RWPE2 (cell line): ENCODE results near the gene ADRA2C.

ENCODE experiments used
- ATAC-seq: fragments of 200-7000 bp; cut with Tn5 transposase; 3 replicates; pipeline ENCODE4 v1.9.1; 2021; ENCODE audit warnings: low read depth
- DNase-seq: peaks from one replicate; pipeline ENCODE4 v3.0.0-alpha.2; 2020; ENCODE audit warnings: low spot score
- H3K27ac ChIP-seq: fragments of 450-650 bp; 2 replicates; pipeline ENCODE4 v1.5.1; 2017; ENCODE audit warnings: mild to moderate bottlenecking; ENCODE audit not compliant: poor library complexity, severe bottlenecking
- H3K27me3 ChIP-seq: fragments of 250-450 bp; sonication (Bioruptor Pico); 2 replicates; pipeline ENCODE4 v1.5.1; 2021; ENCODE audit warnings: mild to moderate bottlenecking, moderate library complexity; ENCODE audit not compliant: insufficient read depth, poor library complexity, severe bottlenecking
- H3K36me3 ChIP-seq: fragments of 250-450 bp; sonication (Bioruptor Pico); 2 replicates; pipeline ENCODE4 v1.5.1; 2020; ENCODE audit warnings: low read depth, mild to moderate bottlenecking, moderate library complexity
- H3K4me1 ChIP-seq: fragments of 250-450 bp; sonication (Bioruptor Pico); 2 replicates; pipeline ENCODE4 v1.5.1; 2021; ENCODE audit warnings: mild to moderate bottlenecking, moderate library complexity; ENCODE audit not compliant: insufficient read depth, poor library complexity, severe bottlenecking
- H3K4me3 ChIP-seq: fragments of 250-450 bp; sonication (Bioruptor Pico); 2 replicates; pipeline ENCODE4 v1.5.1; 2021; ENCODE audit warnings: mild to moderate bottlenecking, moderate library complexity; ENCODE audit not compliant: severe bottlenecking
- H3K9me3 ChIP-seq: fragments of 250-450 bp; sonication (Bioruptor Pico); 2 replicates; pipeline ENCODE4 v1.5.1; 2021; ENCODE audit warnings: mild to moderate bottlenecking, moderate library complexity; ENCODE audit not compliant: severe bottlenecking
- CTCF ChIP-seq: fragments of 450-650 bp; IDR thresholded peaks from one replicate; pipeline ENCODE4 v1.5.1; 2017; ENCODE audit warnings: mild to moderate bottlenecking, moderate library complexity; ENCODE audit not compliant: poor library complexity, severe bottlenecking

Gene ADRA2C

GRCh38 chr4:3808597-3808996 lies 42.4 kb downstream of the ADRA2C start:
- ATAC-seq (no peak), DNase-seq (no peak)
- H3K4me1 ChIP-seq = no peaks in the 10 kb centered on the region
- TF ChIP-seq CTCF = no peak
- H3K27me3 ChIP-seq = peaks cover 26% of the 10 kb centered on the region
- no peaks in the 10 kb centered on the region for H3K36me3 ChIP-seq
- no peak overlapping the region for H3K4me3 ChIP-seq
- no peaks in the 10 kb centered on the region for H3K9me3 ChIP-seq
- no peak overlapping the region for H3K27ac ChIP-seq

- Histone ChIP-seq H3K27ac (no peak overlapping the region), H3K4me3 (no peak overlapping the region), H3K4me1 (no peaks in the 10 kb centered on the region), H3K27me3 (peaks cover 24% of the 10 kb centered on the region), H3K9me3 (no peaks in the 10 kb centered on the region), H3K36me3 (no peaks in the 10 kb centered on the region)
- ATAC-seq (no peak), DNase-seq (no peak)
- no peak for TF ChIP-seq CTCF
Observed at GRCh38 chr4:3809028-3809427, 42.8 kb downstream of the ADRA2C start.

GRCh38 chr4:3809451-3810110 lies 43.4 kb downstream of the ADRA2C start:
- DNase-seq = no peak
- peaks cover 24% of the 10 kb centered on the region for H3K27me3 ChIP-seq

GRCh38 chr4:3810111-3810680 lies 44.0 kb downstream of the ADRA2C start:
- no peaks in the 10 kb centered on the region for H3K4me1 ChIP-seq
- H3K36me3 ChIP-seq = no peaks in the 10 kb centered on the region
- no peak overlapping the region for H3K27ac ChIP-seq
- no peak overlapping the region for H3K4me3 ChIP-seq
- H3K27me3 ChIP-seq = peaks cover 24% of the 10 kb centered on the region
- ATAC-seq = no peak
- TF ChIP-seq CTCF = no peak
- no peak for DNase-seq
- H3K9me3 ChIP-seq = no peaks in the 10 kb centered on the region

More at GRCh38 chr4:3809451-3810110, 43.4 kb downstream of the ADRA2C start:
- TF ChIP-seq CTCF = no peak
- H3K4me1 ChIP-seq = no peaks in the 10 kb centered on the region
- H3K36me3 ChIP-seq = no peaks in the 10 kb centered on the region
- no peak for ATAC-seq
- no peak overlapping the region for H3K27ac ChIP-seq
- H3K9me3 ChIP-seq = no peaks in the 10 kb centered on the region
- H3K4me3 ChIP-seq = no peak overlapping the region

GRCh38 chr4:3810796-3811485 lies 44.8 kb downstream of the ADRA2C start:
- no peaks in the 10 kb centered on the region for H3K36me3 ChIP-seq
- H3K27ac ChIP-seq = no peak overlapping the region
- no peak overlapping the region for H3K4me3 ChIP-seq
- no peaks in the 10 kb centered on the region for H3K9me3 ChIP-seq
- peaks cover 24% of the 10 kb centered on the region for H3K27me3 ChIP-seq
- ATAC-seq = no peak
- no peaks in the 10 kb centered on the region for H3K4me1 ChIP-seq
- TF ChIP-seq CTCF = no peak
- no peak for DNase-seq
